Measurements from ENCODE around the gene MAB21L4.

The MAB21L4 gene

GRCh38 chr2:240900141-240900860 is 4.3 kb upstream of the MAB21L4 start:
- no peak overlapping the region for H3K4me3 ChIP-seq (ENCODE audit: low read length)
- no peak for DNase-seq (ENCODE audit: low read depth)
- TF ChIP-seq CTCF (conservative IDR thresholded peaks at IDR 0.05; ENCODE audit: low read depth, low read length): no peak

GRCh38 chr2:240899468-240899865 is 3.5 kb upstream of the MAB21L4 start:
- no peak for TF ChIP-seq CTCF (conservative IDR thresholded peaks at IDR 0.05; ENCODE audit: low read depth, low read length)
- DNase-seq (ENCODE audit: low read depth): no peak
- no peak overlapping the region for H3K4me3 ChIP-seq (ENCODE audit: low read length)

- DNase-seq (ENCODE audit: low read depth): no peak
- H3K4me3 ChIP-seq (ENCODE audit: low read length): no peak overlapping the region
- no peak for TF ChIP-seq CTCF (conservative IDR thresholded peaks at IDR 0.05; ENCODE audit: low read depth, low read length)
Measured at GRCh38 chr2:240898731-240899467, 2.9 kb upstream of the MAB21L4 start.

- DNase-seq (ENCODE audit: low read depth): no peak
- TF ChIP-seq CTCF (conservative IDR thresholded peaks at IDR 0.05; ENCODE audit: low read depth, low read length): no peak
- H3K4me3 ChIP-seq (ENCODE audit: low read length): no peak overlapping the region
Measured at GRCh38 chr2:240898108-240898730, 2.3 kb upstream of the MAB21L4 start.

- no peak for DNase-seq (ENCODE audit: low read depth)
- no peak overlapping the region for H3K4me3 ChIP-seq (ENCODE audit: low read length)
Measured at GRCh38 chr2:240896871-240897692, 1.1 kb upstream of the MAB21L4 start.

GRCh38 chr2:240896394-240896793 is 438 bp upstream of the MAB21L4 start:
- TF ChIP-seq CTCF (conservative IDR thresholded peaks at IDR 0.05; ENCODE audit: low read depth, low read length): no peak

More at GRCh38 chr2:240896871-240897692, 1.1 kb upstream of the MAB21L4 start:
- TF ChIP-seq CTCF (conservative IDR thresholded peaks at IDR 0.05; ENCODE audit: low read depth, low read length): no peak

More at GRCh38 chr2:240896394-240896793, 438 bp upstream of the MAB21L4 start:
- DNase-seq (ENCODE audit: low read depth): no peak
- no peak overlapping the region for H3K4me3 ChIP-seq (ENCODE audit: low read length)

Data from retinal pigment epithelial cell (primary cell).